Mesendoderm (in vitro differentiated cells): Measurements from ENCODE around the gene GNAS.

Experiments used
- DNase-seq: peaks from one replicate; pipeline ENCODE4 v3.0.0; 2013
- H2AK5ac ChIP-seq: 2 replicates; pipeline ENCODE4 v1.6.1; 2013; ENCODE audit warnings: low read length, inconsistent platforms
- H2BK120ac ChIP-seq: 2 replicates; pipeline ENCODE4 v1.6.1; 2013; ENCODE audit warnings: low read depth, mild to moderate bottlenecking, low read length, moderate library complexity, mixed read lengths
- H2BK15ac ChIP-seq: replicated peaks from 2 replicates; pipeline ENCODE4 v1.6.1; 2013; ENCODE audit warnings: low read depth, mild to moderate bottlenecking, moderate library complexity
- H2BK5ac ChIP-seq: 2 replicates; pipeline ENCODE4 v1.6.1; 2013; ENCODE audit warnings: low read length, inconsistent platforms
- H3K18ac ChIP-seq: 2 replicates; pipeline ENCODE4 v1.6.1; 2013; ENCODE audit warnings: mild to moderate bottlenecking, low read length, mixed read lengths
- H3K23ac ChIP-seq: one replicate; pipeline ENCODE4 v1.6.1; 2013; ENCODE audit warnings: low read length
- H3K27ac ChIP-seq: 2 replicates; pipeline ENCODE4 v1.5.1; 2013; ENCODE audit warnings: low read depth, mild to moderate bottlenecking, inconsistent platforms, low read length, moderate library complexity
- H3K27me3 ChIP-seq: 2 replicates; pipeline ENCODE4 v1.6.1; 2013; ENCODE audit warnings: low read length, control low read depth, mild to moderate bottlenecking, inconsistent platforms; ENCODE audit not compliant: insufficient read depth, poor library complexity
- H3K36me3 ChIP-seq: 2 replicates; pipeline ENCODE4 v1.6.1; 2013; ENCODE audit warnings: low read length, inconsistent platforms; ENCODE audit not compliant: control insufficient read depth, insufficient read depth
- H3K4ac ChIP-seq: one replicate; pipeline ENCODE4 v1.6.1; 2013; ENCODE audit warnings: low read depth, mild to moderate bottlenecking, low read length, moderate library complexity
- H3K4me1 ChIP-seq: 2 replicates; pipeline ENCODE4 v1.6.1; 2013; ENCODE audit warnings: low read depth, low read length, inconsistent platforms; ENCODE audit not compliant: control insufficient read depth
- H3K4me2 ChIP-seq: 2 replicates; pipeline ENCODE4 v1.6.1; 2013; ENCODE audit warnings: low read length
- H3K4me3 ChIP-seq: 2 replicates; pipeline ENCODE4 v1.5.1; 2013; ENCODE audit warnings: mild to moderate bottlenecking, low read length
- H3K56ac ChIP-seq: one replicate; pipeline ENCODE4 v1.6.1; 2013; ENCODE audit warnings: low read length
- H3K79me1 ChIP-seq: 2 replicates; pipeline ENCODE4 v1.6.1; 2013; ENCODE audit warnings: low read length, inconsistent platforms
- H3K79me2 ChIP-seq: 2 replicates; pipeline ENCODE4 v1.6.1; 2013; ENCODE audit warnings: mild to moderate bottlenecking, low read length; ENCODE audit not compliant: control insufficient read depth, insufficient read depth
- H3K9ac ChIP-seq: 2 replicates; pipeline ENCODE4 v1.6.1; 2013; ENCODE audit warnings: low read length, inconsistent platforms
- H4K5ac ChIP-seq: one replicate; pipeline ENCODE4 v1.6.1; 2013; ENCODE audit warnings: low read length
- H4K8ac ChIP-seq: one replicate; pipeline ENCODE4 v1.6.1; 2013; ENCODE audit warnings: low read depth, mild to moderate bottlenecking, control low read depth, low read length, moderate library complexity
- WGBS: extraction: QIAGEN DNeasy Blood & Tissue Kit; methylation state at CpG from one replicate; pipeline ENCODE4 v1.1.7; 2013; ENCODE audit warnings: low lambda C conversion rate, missing lambda C conversion rate; ENCODE audit not compliant: insufficient coverage; ENCODE audit errors: extremely low coverage; 5-methylcytosine and 5-hydroxymethylcytosine counted together

The GNAS gene

GRCh38 chr20:58927490-58928061 lies 75.1 kb downstream of the GNAS start:
- Histone ChIP-seq H3K79me1 (no peaks in the 10 kb centered on the region), H2BK15ac (no peak overlapping the region), H3K23ac (no peak overlapping the region), H2BK120ac (no peak overlapping the region), H3K9ac (no peak overlapping the region), H2AK5ac (no peak overlapping the region), H2BK5ac (no peak overlapping the region), H4K8ac (no peak overlapping the region), H3K56ac (no peak overlapping the region), H3K27ac (no peak overlapping the region), H3K4me2 (no peak overlapping the region), H3K79me2 (no peaks in the 10 kb centered on the region), H3K4ac (no peak overlapping the region), H4K5ac (no peak overlapping the region), H3K36me3 (no peaks in the 10 kb centered on the region), H3K4me3 (no peak overlapping the region), H3K27me3 (no peaks in the 10 kb centered on the region), H3K18ac (no peak overlapping the region), H3K4me1 (no peaks in the 10 kb centered on the region)
- no CpG with 5 or more reads among the region's 7 CpGs for WGBS
- DNase-seq = no peak

- Histone ChIP-seq H3K4me1 (no peaks in the 10 kb centered on the region), H3K4ac (no peak overlapping the region)
Observed at GRCh38 chr20:58930496-58930895, 78.0 kb downstream of the GNAS start.

GRCh38 chr20:58932170-58932569 lies 79.7 kb downstream of the GNAS start:
- H3K4ac ChIP-seq = no peak overlapping the region
- no peaks in the 10 kb centered on the region for H3K27me3 ChIP-seq
- H3K4me1 ChIP-seq = no peaks in the 10 kb centered on the region
- H3K18ac ChIP-seq = no peak overlapping the region
- no peak overlapping the region for H2AK5ac ChIP-seq
- no CpG with 5 or more reads among the region's 5 CpGs for WGBS
- no peak overlapping the region for H3K27ac ChIP-seq
- H2BK120ac ChIP-seq = no peak overlapping the region
- H3K36me3 ChIP-seq = no peaks in the 10 kb centered on the region
- no peaks in the 10 kb centered on the region for H3K79me2 ChIP-seq
- no peak overlapping the region for H3K23ac ChIP-seq
- no peak overlapping the region for H2BK15ac ChIP-seq
- H3K79me1 ChIP-seq = no peaks in the 10 kb centered on the region
- no peak for DNase-seq
- H3K56ac ChIP-seq = no peak overlapping the region
- no peak overlapping the region for H3K9ac ChIP-seq
- H3K4me2 ChIP-seq = no peak overlapping the region
- no peak overlapping the region for H4K5ac ChIP-seq
- no peak overlapping the region for H3K4me3 ChIP-seq
- H4K8ac ChIP-seq = no peak overlapping the region
- H2BK5ac ChIP-seq = no peak overlapping the region

More at GRCh38 chr20:58930496-58930895, 78.0 kb downstream of the GNAS start:
- Histone ChIP-seq H3K36me3 (no peaks in the 10 kb centered on the region), H3K4me2 (no peak overlapping the region), H2AK5ac (no peak overlapping the region), H4K8ac (no peak overlapping the region), H2BK15ac (no peak overlapping the region), H2BK5ac (no peak overlapping the region), H3K9ac (no peak overlapping the region), H3K79me1 (no peaks in the 10 kb centered on the region), H3K27me3 (no peaks in the 10 kb centered on the region), H3K27ac (no peak overlapping the region), H3K79me2 (no peaks in the 10 kb centered on the region), H3K4me3 (no peak overlapping the region), H3K18ac (no peak overlapping the region), H3K23ac (no peak overlapping the region), H4K5ac (no peak overlapping the region), H3K56ac (no peak overlapping the region), H2BK120ac (no peak overlapping the region)
- WGBS = no CpG with 5 or more reads among the region's 3 CpGs
- no peak for DNase-seq

GRCh38 chr20:58938078-58938477 lies 85.6 kb downstream of the GNAS start:
- Histone ChIP-seq H3K79me1 (no peaks in the 10 kb centered on the region), H3K27ac (no peak overlapping the region), H3K9ac (no peak overlapping the region), H3K4ac (no peak overlapping the region), H4K8ac (no peak overlapping the region), H2BK5ac (no peak overlapping the region), H3K23ac (no peak overlapping the region), H3K56ac (no peak overlapping the region), H2AK5ac (no peak overlapping the region), H3K4me1 (no peaks in the 10 kb centered on the region), H4K5ac (no peak overlapping the region), H3K79me2 (no peaks in the 10 kb centered on the region), H3K18ac (no peak overlapping the region), H2BK120ac (no peak overlapping the region), H3K4me2 (no peak overlapping the region), H3K4me3 (no peak overlapping the region), H2BK15ac (no peak overlapping the region), H3K27me3 (no peaks in the 10 kb centered on the region), H3K36me3 (no peaks in the 10 kb centered on the region)
- WGBS = no CpG with 5 or more reads among the region's 2 CpGs
- no peak for DNase-seq

GRCh38 chr20:58938541-58938940 lies 86.0 kb downstream of the GNAS start:
- no peak overlapping the region for H3K4me3 ChIP-seq
- H3K4me1 ChIP-seq = no peaks in the 10 kb centered on the region
- H3K23ac ChIP-seq = no peak overlapping the region
- no CpG with 5 or more reads among the region's 1 CpG for WGBS
- no peak overlapping the region for H3K4me2 ChIP-seq
- H3K56ac ChIP-seq = no peak overlapping the region
- DNase-seq = no peak
- no peak overlapping the region for H2AK5ac ChIP-seq
- H2BK15ac ChIP-seq = no peak overlapping the region
- H2BK5ac ChIP-seq = no peak overlapping the region
- no peaks in the 10 kb centered on the region for H3K36me3 ChIP-seq
- no peaks in the 10 kb centered on the region for H3K79me2 ChIP-seq
- H3K27me3 ChIP-seq = no peaks in the 10 kb centered on the region
- no peak overlapping the region for H3K4ac ChIP-seq
- H3K79me1 ChIP-seq = no peaks in the 10 kb centered on the region
- H4K8ac ChIP-seq = no peak overlapping the region
- H4K5ac ChIP-seq = no peak overlapping the region
- H3K27ac ChIP-seq = no peak overlapping the region
- no peak overlapping the region for H2BK120ac ChIP-seq
- H3K9ac ChIP-seq = no peak overlapping the region
- no peak overlapping the region for H3K18ac ChIP-seq

- H3K27me3 ChIP-seq = no peaks in the 10 kb centered on the region
- no peak for DNase-seq
- H3K79me1 ChIP-seq = no peaks in the 10 kb centered on the region
- H3K4me2 ChIP-seq = no peak overlapping the region
- no peak overlapping the region for H4K8ac ChIP-seq
- no peak overlapping the region for H2BK120ac ChIP-seq
- H4K5ac ChIP-seq = no peak overlapping the region
- WGBS = no CpG with 5 or more reads among the region's 3 CpGs
- no peak overlapping the region for H3K56ac ChIP-seq
- no peak overlapping the region for H3K9ac ChIP-seq
- H3K4me1 ChIP-seq = no peaks in the 10 kb centered on the region
- H3K79me2 ChIP-seq = no peaks in the 10 kb centered on the region
- no peak overlapping the region for H3K23ac ChIP-seq
- H3K4ac ChIP-seq = no peak overlapping the region
- H2AK5ac ChIP-seq = no peak overlapping the region
- no peak overlapping the region for H3K27ac ChIP-seq
- no peak overlapping the region for H3K18ac ChIP-seq
- H3K36me3 ChIP-seq = no peaks in the 10 kb centered on the region
- H2BK5ac ChIP-seq = no peak overlapping the region
- H3K4me3 ChIP-seq = no peak overlapping the region
- no peak overlapping the region for H2BK15ac ChIP-seq
Observed at GRCh38 chr20:58941471-58941870, 89.0 kb downstream of the GNAS start.
